HepG2 (cell line): ENCODE data around the gene GATD1. TPM values are rescaled to one million over a fixed set of nuclear protein-coding genes. Genes with fewer than 3 reads are reported as not detected.

Experiments used
- ATAC-seq: fragments of 200-7000 bp; cut with Tn5 transposase; 3 replicates; pipeline ENCODE4 v1.9.1; 2020; ENCODE audit warnings: mild to moderate bottlenecking, moderate library complexity
- BruUV-seq: library from RNA; stranded (reverse); fragments of 400-500 nt; replicated peaks from 2 replicates; lab custom pipeline; 2021; lab: Mats Ljungman, UMichigan
- CTCF ChIA-PET: fragments of 300-600 bp; formaldehyde crosslinking; extraction: SDS; loops from one replicate; lab custom pipeline; 2021; ENCODE audit warnings: low total read pairs, inconsistent platforms, low intra/inter-chr PET ratio; lab: Yijun Ruan, JAX
- POLR2A ChIA-PET: fragments of 350-600 bp; sonication (Branson Sonifier 250); formaldehyde crosslinking; loops from one replicate; lab custom pipeline; 2020; ENCODE audit warnings: antibody characterized with exemption, inconsistent platforms; lab: Yijun Ruan, JAX
- DNase-seq: peaks from one replicate; pipeline ENCODE4 v3.0.0-alpha.2; 2015; ENCODE audit warnings: low spot score
- FAIRE-seq: peaks from 3 replicates; lab custom pipeline; 2011; peaks lifted over from hg19 to GRCh38; lab: Jason Lieb, UNC
- H2AFZ ChIP-seq: one replicate; pipeline ENCODE4 v1.6.1; 2011; ENCODE audit warnings: low read length, inconsistent platforms
- H3K27ac ChIP-seq: fragments of 300-600 bp; 3 replicates; pipeline ENCODE4 v1.8.0; 2011; ENCODE audit warnings: mixed run types, mild to moderate bottlenecking, mixed read lengths, low read length, inconsistent platforms; ENCODE audit not compliant: insufficient read depth; ENCODE audit errors: extremely low read length
- H3K27me3 ChIP-seq, 2 experiments: fragments of 200-600 bp in 1 of 2; 2 replicates in 1 of 2; 3 replicates in 1 of 2; pipeline versions ENCODE4 v1.6.0 to v1.8.0; 2011; ENCODE audit warnings: low read length in 2 of 2, mild to moderate bottlenecking in 2 of 2, moderate library complexity in 2 of 2, inconsistent platforms in 1 of 2; ENCODE audit not compliant: insufficient read depth in 2 of 2, control insufficient read depth in 1 of 2
- H3K36me3 ChIP-seq, 2 experiments: fragments of 200-600 bp in 1 of 2; replicated peaks in 1 of 2; 2 replicates in 1 of 2; 3 replicates in 1 of 2; pipeline versions ENCODE4 v1.5.1 to v1.8.0; 2011; ENCODE audit warnings: low read length in 2 of 2, inconsistent platforms in 1 of 2; ENCODE audit not compliant: insufficient read depth in 2 of 2, control insufficient read depth in 1 of 2
- H3K4me1 ChIP-seq: 2 replicates; pipeline ENCODE4 v1.5.1; 2012; ENCODE audit warnings: low read length, inconsistent platforms; ENCODE audit not compliant: insufficient read depth
- H3K4me2 ChIP-seq: 2 replicates; pipeline ENCODE4 v1.6.0; 2011; ENCODE audit warnings: low read depth, low read length, inconsistent platforms
- H3K4me3 ChIP-seq, 3 experiments: fragments of 200-600 bp in 1 of 3; sonication (generic), shearing (Covaris generic) in 1 of 3; replicated peaks in 1 of 3; 2 replicates each; pipeline ENCODE4 v1.5.1; 2011 to 2016; ENCODE audit warnings: low read length in 3 of 3, inconsistent platforms in 2 of 3, low read depth in 2 of 3, mild to moderate bottlenecking in 2 of 3, control low read depth in 1 of 3, mixed read lengths in 1 of 3; ENCODE audit not compliant: insufficient read depth in 1 of 3
- H3K79me2 ChIP-seq: one replicate; pipeline ENCODE4 v1.6.1; 2011; ENCODE audit warnings: low read length, inconsistent platforms; ENCODE audit not compliant: insufficient read depth
- H3K9ac ChIP-seq: 2 replicates; pipeline ENCODE4 v1.6.0; 2011; ENCODE audit warnings: mild to moderate bottlenecking, low read depth, low read length, inconsistent platforms; ENCODE audit not compliant: insufficient read depth
- H3K9me3 ChIP-seq: 2 replicates; pipeline ENCODE4 v1.5.1; 2012; ENCODE audit warnings: mild to moderate bottlenecking, low read length
- H4K20me1 ChIP-seq: 2 replicates; pipeline ENCODE4 v1.6.0; 2011; ENCODE audit warnings: inconsistent platforms, mild to moderate bottlenecking, low read length, moderate library complexity; ENCODE audit not compliant: insufficient read depth
- DNMT1 ChIP-seq: sonication (generic); formaldehyde crosslinking; IDR thresholded peaks from 2 replicates; pipeline ENCODE4 v1.5.1; 2020; ENCODE audit warnings: mild to moderate bottlenecking, missing genetic modification reagents
- EED ChIP-seq: sonication (generic); formaldehyde crosslinking; IDR thresholded peaks from 2 replicates; pipeline ENCODE4 v1.5.0; 2020; ENCODE audit warnings: mild to moderate bottlenecking, missing genetic modification reagents
- ETV6 ChIP-seq: sonication (generic); formaldehyde crosslinking; conservative IDR thresholded peaks from 2 replicates; pipeline ENCODE4 v1.4.0; 2020; ENCODE audit warnings: missing genetic modification reagents
- FOXK1 ChIP-seq: sonication (generic); formaldehyde crosslinking; IDR thresholded peaks from 2 replicates; pipeline ENCODE4 v1.4.0; 2020; ENCODE audit warnings: low read depth, missing genetic modification reagents, borderline replicate concordance
- KLF16 ChIP-seq, 2 experiments: sonication (generic) in 1 of 2; formaldehyde crosslinking in 1 of 2; IDR thresholded peaks; 2 replicates each; pipeline versions ENCODE4 v1.6.1 to v1.8.0; 2016 to 2023; ENCODE audit warnings: missing genetic modification reagents in 2 of 2, missing compliant biosample characterization in 1 of 2
- RFXAP ChIP-seq: sonication (generic); formaldehyde crosslinking; IDR thresholded peaks from 2 replicates; pipeline ENCODE4 v1.4.0; 2020; ENCODE audit warnings: missing genetic modification reagents, borderline replicate concordance
- SP140L ChIP-seq: sonication (generic); formaldehyde crosslinking; IDR thresholded peaks from 2 replicates; pipeline ENCODE4 v1.4.0; 2020; ENCODE audit warnings: missing genetic modification reagents, borderline replicate concordance
- ZKSCAN5 ChIP-seq: sonication (generic); formaldehyde crosslinking; IDR thresholded peaks from 2 replicates; pipeline ENCODE4 v1.5.1; 2020; ENCODE audit warnings: mild to moderate bottlenecking, missing genetic modification reagents
- ZNF501 ChIP-seq: sonication (generic); formaldehyde crosslinking; IDR thresholded peaks from 2 replicates; pipeline ENCODE4 v1.5.1; 2020; ENCODE audit warnings: mild to moderate bottlenecking, moderate library complexity, missing genetic modification reagents
- ZNF563 ChIP-seq: sonication (generic); formaldehyde crosslinking; IDR thresholded peaks from 2 replicates; pipeline ENCODE4 v1.8.0; 2022; ENCODE audit warnings: mild to moderate bottlenecking, moderate library complexity, missing genetic modification reagents
- WGBS: methylation state at CpG from one replicate; pipeline ENCODE4 v1.1.6; 2017; ENCODE audit warnings: low lambda C conversion rate; 5-methylcytosine and 5-hydroxymethylcytosine counted together
- in situ Hi-C: cut with HindIII; loops from 2 replicates; pipeline ENCODE4 v1.10.0; 2017; ENCODE audit warnings: low pct_unique_long_range_greater_than_20kb; ENCODE audit not compliant: extremely low pct_ligation_motif_present
- intact Hi-C: fragments of 100-400 bp; cut with micrococcal nuclease; formaldehyde crosslinking; loops from one replicate; pipeline ENCODE4 v1.10.0; 2022; ENCODE audit not compliant: unreplicated experiment
- polyA plus RNA-seq, 8 experiments: library from polyadenylated mRNA; depleted of rRNA in 3 of 8; stranded (reverse) in 7 of 8; unstranded in 1 of 8; fragments of >200 nt; fragmentation: Illumina TruSeq in 4 of 8; extraction: Trizol in 4 of 8; gene quantifications; 2 replicates each; pipeline versions ENCODE4 v1.2.1 to v1.2.3, GENCODE V29; 2011 to 2016; ENCODE audit warnings: low read depth in 4 of 8, missing spikeins in 1 of 8, mixed read lengths in 1 of 8; ENCODE audit not compliant: insufficient read depth in 1 of 8
- total RNA-seq, 5 experiments: library from RNA; depleted of rRNA; stranded (reverse); fragments of >200 nt; fragmentation: Illumina TruSeq; extraction: Trizol; gene quantifications; 2 replicates each; pipeline ENCODE4 v1.2.3, GENCODE V29; 2016; ENCODE audit warnings: low read depth in 1 of 5
- TF ChIP-seq, protein P1 (sequence below): sonication (generic); formaldehyde crosslinking; IDR thresholded peaks from 2 replicates; pipeline ENCODE4 v1.8.0; 2023; ENCODE audit warnings: mild to moderate bottlenecking, missing genetic modification reagents
- TF ChIP-seq, protein P2 (sequence below): sonication (generic); formaldehyde crosslinking; IDR thresholded peaks from 2 replicates; pipeline ENCODE4 v1.5.0; 2020; ENCODE audit warnings: mild to moderate bottlenecking, missing genetic modification reagents
- TF ChIP-seq, protein P3 (sequence below): sonication (generic); formaldehyde crosslinking; IDR thresholded peaks from 2 replicates; pipeline ENCODE4 v1.5.0; 2020; ENCODE audit warnings: mild to moderate bottlenecking, missing genetic modification reagents, moderate library complexity
- TF ChIP-seq, protein P4 (sequence below): IDR thresholded peaks from 2 replicates; pipeline ENCODE4 v1.6.1; 2012; ENCODE audit warnings: low read depth, low read length, improper control_type of control experiment
- TF ChIP-seq, protein P5 (sequence below): sonication (generic); formaldehyde crosslinking; IDR thresholded peaks from 2 replicates; pipeline ENCODE4 v1.4.0; 2020; ENCODE audit warnings: mild to moderate bottlenecking, missing genetic modification reagents
- TF ChIP-seq, protein P6 (sequence below): sonication (generic); formaldehyde crosslinking; conservative IDR thresholded peaks from 2 replicates; pipeline ENCODE4 v1.4.0; 2020; ENCODE audit warnings: missing genetic modification reagents

Gene GATD1
- total and polyA plus RNA-seq, 2 of the 13 experiments (the other 11 are each of a cell fraction or from before 2014, with no cell fraction given) = 31.3 to 60.5 TPM

DNA sequence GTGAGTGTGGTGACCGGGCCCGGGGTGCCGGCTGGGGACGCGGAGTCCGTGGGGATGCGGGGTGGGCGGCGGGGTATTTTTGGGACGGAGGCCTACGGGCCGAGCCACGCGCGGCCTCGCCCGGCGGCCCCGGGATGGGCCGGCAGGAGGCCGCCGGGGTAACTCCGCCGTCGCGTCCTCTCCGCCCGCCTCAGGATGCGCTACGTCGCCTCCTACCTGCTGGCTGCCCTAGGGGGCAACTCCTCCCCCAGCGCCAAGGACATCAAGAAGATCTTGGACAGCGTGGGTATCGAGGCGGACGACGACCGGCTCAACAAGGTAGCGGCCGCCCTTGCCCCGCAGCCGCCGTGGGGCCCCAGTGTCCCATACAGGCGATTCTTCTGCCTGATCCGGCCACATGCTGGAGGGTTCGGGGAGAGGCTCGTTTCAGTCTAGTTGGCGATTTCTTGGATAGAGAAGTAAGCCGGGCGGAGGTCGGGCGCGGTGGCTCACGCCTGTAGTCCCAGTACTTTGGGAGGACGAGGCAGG, 32.8 kb upstream of the GATD1 start:
- peak overlapping the region; percentile 97 to 100 (median 99) for H3K4me3 ChIP-seq
- peak overlapping the region; percentile 93 for H3K4me2 ChIP-seq
- peaks cover 19 to 27% of the 10 kb centered on the region in 2 experiments for H3K36me3 ChIP-seq
- H3K9ac ChIP-seq = peak overlapping the region; percentile 98
- H3K79me2 ChIP-seq = peaks cover 33% of the 10 kb centered on the region
- FAIRE-seq (no peak), ATAC-seq (no peak), DNase-seq (no peak)
- WGBS = 0% methylated on average over 19 of the region's 55 CpGs
- H2AFZ ChIP-seq = no peak overlapping the region
- peaks cover 24% of the 10 kb centered on the region for H4K20me1 ChIP-seq
- TSS peak; percentile 81 for BruUV-seq
- ChIA-PET POLR2A (interaction anchor here (0.6 to 2.2 kb wide), 17 partner anchors 9 to 364 kb away, joined by 3 to 127 read pairs (median 6); partner anchors contain the start of genes CEND1, CRACR2B, EPS8L2 and PNPLA2), CTCF (no interaction called here)
- peaks cover 52% of the 10 kb centered on the region for H3K4me1 ChIP-seq
- intact Hi-C loops (no loop called here), in situ Hi-C loops (no loop called here)
- peak overlapping the region; percentile 95 for H3K27ac ChIP-seq
- H3K27me3 ChIP-seq = no peaks in the 10 kb centered on the region; a peak in 1 of 5 replicates
- H3K9me3 ChIP-seq = no peaks in the 10 kb centered on the region
- no peak for TF ChIP-seq ZNF563
- TF ChIP-seq, protein P1, sequence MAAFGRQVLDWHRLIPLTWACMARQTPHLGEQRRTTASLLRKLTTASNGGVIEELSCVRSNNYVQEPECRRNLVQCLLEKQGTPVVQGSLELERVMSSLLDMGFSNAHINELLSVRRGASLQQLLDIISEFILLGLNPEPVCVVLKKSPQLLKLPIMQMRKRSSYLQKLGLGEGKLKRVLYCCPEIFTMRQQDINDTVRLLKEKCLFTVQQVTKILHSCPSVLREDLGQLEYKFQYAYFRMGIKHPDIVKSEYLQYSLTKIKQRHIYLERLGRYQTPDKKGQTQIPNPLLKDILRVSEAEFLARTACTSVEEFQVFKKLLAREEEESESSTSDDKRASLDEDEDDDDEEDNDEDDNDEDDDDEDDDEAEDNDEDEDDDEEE (CRISPR knock-in tag) = no peak; the same call in 1 of the 2 replicates
- no peak for TF ChIP-seq ZKSCAN5 (CRISPR knock-in tag)
- no peak for TF ChIP-seq EED (CRISPR knock-in tag)
- TF ChIP-seq ZNF501 (CRISPR knock-in tag) = no peak
- no peak for TF ChIP-seq ETV6 (CRISPR knock-in tag)
- no peak; the same call in 1 of the 2 replicates for TF ChIP-seq DNMT1 (CRISPR knock-in tag)
- TF ChIP-seq KLF16 (CRISPR knock-in tag; IDR thresholded peaks at IDR 0.05) = no peak
- TF ChIP-seq SP140L (CRISPR knock-in tag) = no peak
- TF ChIP-seq, protein P2, sequence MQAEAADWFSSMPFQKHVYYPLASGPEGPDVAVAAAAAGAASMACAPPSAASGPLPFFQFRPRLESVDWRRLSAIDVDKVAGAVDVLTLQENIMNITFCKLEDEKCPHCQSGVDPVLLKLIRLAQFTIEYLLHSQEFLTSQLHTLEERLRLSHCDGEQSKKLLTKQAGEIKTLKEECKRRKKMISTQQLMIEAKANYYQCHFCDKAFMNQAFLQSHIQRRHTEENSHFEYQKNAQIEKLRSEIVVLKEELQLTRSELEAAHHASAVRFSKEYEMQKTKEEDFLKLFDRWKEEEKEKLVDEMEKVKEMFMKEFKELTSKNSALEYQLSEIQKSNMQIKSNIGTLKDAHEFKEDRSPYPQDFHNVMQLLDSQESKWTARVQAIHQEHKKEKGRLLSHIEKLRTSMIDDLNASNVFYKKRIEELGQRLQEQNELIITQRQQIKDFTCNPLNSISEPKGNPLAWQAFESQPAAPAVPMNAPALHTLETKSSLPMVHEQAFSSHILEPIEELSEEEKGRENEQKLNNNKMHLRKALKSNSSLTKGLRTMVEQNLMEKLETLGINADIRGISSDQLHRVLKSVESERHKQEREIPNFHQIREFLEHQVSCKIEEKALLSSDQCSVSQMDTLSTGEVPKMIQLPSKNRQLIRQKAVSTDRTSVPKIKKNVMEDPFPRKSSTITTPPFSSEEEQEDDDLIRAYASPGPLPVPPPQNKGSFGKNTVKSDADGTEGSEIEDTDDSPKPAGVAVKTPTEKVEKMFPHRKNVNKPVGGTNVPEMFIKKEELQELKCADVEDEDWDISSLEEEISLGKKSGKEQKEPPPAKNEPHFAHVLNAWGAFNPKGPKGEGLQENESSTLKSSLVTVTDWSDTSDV = no peak
- no peak for TF ChIP-seq FOXK1 (CRISPR knock-in tag)
- TF ChIP-seq RFXAP (CRISPR knock-in tag) = no peak
- TF ChIP-seq, protein P3, sequence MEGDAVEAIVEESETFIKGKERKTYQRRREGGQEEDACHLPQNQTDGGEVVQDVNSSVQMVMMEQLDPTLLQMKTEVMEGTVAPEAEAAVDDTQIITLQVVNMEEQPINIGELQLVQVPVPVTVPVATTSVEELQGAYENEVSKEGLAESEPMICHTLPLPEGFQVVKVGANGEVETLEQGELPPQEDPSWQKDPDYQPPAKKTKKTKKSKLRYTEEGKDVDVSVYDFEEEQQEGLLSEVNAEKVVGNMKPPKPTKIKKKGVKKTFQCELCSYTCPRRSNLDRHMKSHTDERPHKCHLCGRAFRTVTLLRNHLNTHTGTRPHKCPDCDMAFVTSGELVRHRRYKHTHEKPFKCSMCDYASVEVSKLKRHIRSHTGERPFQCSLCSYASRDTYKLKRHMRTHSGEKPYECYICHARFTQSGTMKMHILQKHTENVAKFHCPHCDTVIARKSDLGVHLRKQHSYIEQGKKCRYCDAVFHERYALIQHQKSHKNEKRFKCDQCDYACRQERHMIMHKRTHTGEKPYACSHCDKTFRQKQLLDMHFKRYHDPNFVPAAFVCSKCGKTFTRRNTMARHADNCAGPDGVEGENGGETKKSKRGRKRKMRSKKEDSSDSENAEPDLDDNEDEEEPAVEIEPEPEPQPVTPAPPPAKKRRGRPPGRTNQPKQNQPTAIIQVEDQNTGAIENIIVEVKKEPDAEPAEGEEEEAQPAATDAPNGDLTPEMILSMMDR (CRISPR knock-in tag) = no peak
- TF ChIP-seq, protein P4, sequence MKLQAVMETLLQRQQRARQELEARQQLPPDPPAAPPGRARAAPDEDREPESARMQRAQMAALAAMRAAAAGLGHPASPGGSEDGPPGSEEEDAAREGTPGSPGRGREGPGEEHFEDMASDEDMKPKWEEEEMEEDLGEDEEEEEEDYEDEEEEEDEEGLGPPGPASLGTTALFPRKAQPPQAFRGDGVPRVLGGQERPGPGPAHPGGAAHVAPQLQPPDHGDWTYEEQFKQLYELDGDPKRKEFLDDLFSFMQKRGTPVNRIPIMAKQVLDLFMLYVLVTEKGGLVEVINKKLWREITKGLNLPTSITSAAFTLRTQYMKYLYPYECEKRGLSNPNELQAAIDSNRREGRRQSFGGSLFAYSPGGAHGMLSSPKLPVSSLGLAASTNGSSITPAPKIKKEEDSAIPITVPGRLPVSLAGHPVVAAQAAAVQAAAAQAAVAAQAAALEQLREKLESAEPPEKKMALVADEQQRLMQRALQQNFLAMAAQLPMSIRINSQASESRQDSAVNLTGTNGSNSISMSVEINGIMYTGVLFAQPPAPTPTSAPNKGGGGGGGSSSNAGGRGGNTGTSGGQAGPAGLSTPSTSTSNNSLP = no peak
- TF ChIP-seq, protein P5, sequence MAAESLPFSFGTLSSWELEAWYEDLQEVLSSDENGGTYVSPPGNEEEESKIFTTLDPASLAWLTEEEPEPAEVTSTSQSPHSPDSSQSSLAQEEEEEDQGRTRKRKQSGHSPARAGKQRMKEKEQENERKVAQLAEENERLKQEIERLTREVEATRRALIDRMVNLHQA (CRISPR knock-in tag) = no peak
- TF ChIP-seq, protein P6, sequence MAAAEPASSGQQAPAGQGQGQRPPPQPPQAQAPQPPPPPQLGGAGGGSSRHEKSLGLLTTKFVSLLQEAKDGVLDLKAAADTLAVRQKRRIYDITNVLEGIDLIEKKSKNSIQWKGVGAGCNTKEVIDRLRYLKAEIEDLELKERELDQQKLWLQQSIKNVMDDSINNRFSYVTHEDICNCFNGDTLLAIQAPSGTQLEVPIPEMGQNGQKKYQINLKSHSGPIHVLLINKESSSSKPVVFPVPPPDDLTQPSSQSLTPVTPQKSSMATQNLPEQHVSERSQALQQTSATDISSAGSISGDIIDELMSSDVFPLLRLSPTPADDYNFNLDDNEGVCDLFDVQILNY (CRISPR knock-in tag) = no peak
